Astrocyte (in vitro differentiated cells and primary cell): ENCODE results near the gene BDNF.

Experiments
- CTCF ChIP-seq: IDR thresholded peaks from 2 replicates; pipeline ENCODE4 v1.5.1; 2011; ENCODE audit warnings: low read depth, mild to moderate bottlenecking, inconsistent platforms, low read length, moderate library complexity; ENCODE audit not compliant: insufficient read depth
- EZH2 ChIP-seq: IDR thresholded peaks from 2 replicates; pipeline ENCODE4 v1.6.1; 2012; ENCODE audit warnings: mild to moderate bottlenecking, low read length, inconsistent platforms; ENCODE audit not compliant: insufficient read depth

GRCh38 chr11:27694992-27695391 is 5.3 kb downstream of the BDNF start:
- TF ChIP-seq CTCF: peak; percentile 47
- TF ChIP-seq EZH2: no peak
